H9 (cell line): ENCODE results near the gene RNF175. TPM values are rescaled to one million over a fixed set of nuclear protein-coding genes. Genes with fewer than 3 reads are reported as not detected.

Experiments used
- DNase-seq: peaks from one replicate; pipeline ENCODE4 v3.0.0-alpha.2; 2017
- H2AFZ ChIP-seq: one replicate; pipeline ENCODE4 v1.6.1; 2013; ENCODE audit warnings: mild to moderate bottlenecking, low read length, control low read depth, moderate library complexity
- H2AK5ac ChIP-seq: 2 replicates; pipeline ENCODE4 v1.6.1; 2013; ENCODE audit warnings: low read length, control low read depth, mixed read lengths; ENCODE audit not compliant: insufficient read length
- H2BK120ac ChIP-seq: one replicate; pipeline ENCODE4 v1.6.1; 2013; ENCODE audit warnings: low read depth, mild to moderate bottlenecking, low read length, control low read depth, inconsistent platforms; ENCODE audit not compliant: poor library complexity, severe bottlenecking
- H2BK12ac ChIP-seq: 2 replicates; pipeline ENCODE4 v1.6.1; 2013; ENCODE audit warnings: low read length, control low read depth, mixed read lengths, low read depth; ENCODE audit not compliant: insufficient read length
- H2BK15ac ChIP-seq: 2 replicates; pipeline ENCODE4 v1.6.1; 2013; ENCODE audit warnings: low read depth, low read length, control low read depth
- H2BK20ac ChIP-seq: one replicate; pipeline ENCODE4 v1.6.1; 2013; ENCODE audit warnings: low read depth, mild to moderate bottlenecking, low read length, control low read depth, inconsistent platforms; ENCODE audit not compliant: poor library complexity, severe bottlenecking
- H2BK5ac ChIP-seq: 2 replicates; pipeline ENCODE4 v1.6.1; 2013; ENCODE audit warnings: low read length, control low read depth, mixed read lengths; ENCODE audit not compliant: insufficient read length
- H3K14ac ChIP-seq: 2 replicates; pipeline ENCODE4 v1.6.1; 2013; ENCODE audit warnings: low read length, control low read depth; ENCODE audit not compliant: insufficient read depth
- H3K18ac ChIP-seq: 2 replicates; pipeline ENCODE4 v1.6.1; 2013; ENCODE audit warnings: low read depth, mild to moderate bottlenecking, mixed read lengths, low read length, control low read depth; ENCODE audit not compliant: insufficient read length
- H3K23ac ChIP-seq: 2 replicates; pipeline ENCODE4 v1.6.1; 2013; ENCODE audit warnings: low read length, control low read depth, mixed read lengths, low read depth; ENCODE audit not compliant: insufficient read length
- H3K23me2 ChIP-seq: 2 replicates; pipeline ENCODE4 v1.6.1; 2013; ENCODE audit warnings: low read depth, mild to moderate bottlenecking, mixed read lengths, low read length, control low read depth; ENCODE audit not compliant: insufficient read length, poor library complexity, severe bottlenecking
- H3K27ac ChIP-seq: 2 replicates; pipeline ENCODE4 v1.5.1; 2013; ENCODE audit warnings: low read length, control low read depth, mixed read lengths, low read depth; ENCODE audit not compliant: insufficient read length
- H3K27me3 ChIP-seq: 2 replicates; pipeline ENCODE4 v1.6.1; 2013; ENCODE audit warnings: low read length, control low read depth, inconsistent platforms; ENCODE audit not compliant: insufficient read depth
- H3K4ac ChIP-seq: 2 replicates; pipeline ENCODE4 v1.6.1; 2013; ENCODE audit warnings: low read depth, mild to moderate bottlenecking, control low read depth, inconsistent platforms, low read length, moderate library complexity
- H3K4me1 ChIP-seq: 2 replicates; pipeline ENCODE4 v1.6.1; 2013; ENCODE audit warnings: low read length, control low read depth, inconsistent platforms; ENCODE audit not compliant: insufficient read depth
- H3K4me2 ChIP-seq: 2 replicates; pipeline ENCODE4 v1.6.1; 2013; ENCODE audit warnings: low read length, control low read depth, mixed read lengths; ENCODE audit not compliant: insufficient read length, insufficient read depth
- H3K56ac ChIP-seq: 2 replicates; pipeline ENCODE4 v1.6.1; 2013; ENCODE audit warnings: low read depth, mild to moderate bottlenecking, mixed read lengths, low read length, control low read depth; ENCODE audit not compliant: insufficient read length
- H3K79me1 ChIP-seq: 2 replicates; pipeline ENCODE4 v1.6.1; 2013; ENCODE audit warnings: low read depth, mild to moderate bottlenecking, moderate library complexity, low read length, control low read depth, inconsistent platforms; ENCODE audit not compliant: insufficient read depth, poor library complexity, severe bottlenecking
- H3K79me2 ChIP-seq: 2 replicates; pipeline ENCODE4 v1.6.1; 2013; ENCODE audit warnings: low read length, control low read depth, inconsistent platforms; ENCODE audit not compliant: insufficient read depth
- H3K9ac ChIP-seq: 2 replicates; pipeline ENCODE4 v1.6.1; 2013; ENCODE audit warnings: low read length, control low read depth, mixed read lengths; ENCODE audit not compliant: insufficient read length; ENCODE audit errors: extremely low read depth
- H3K9me3 ChIP-seq: one replicate; pipeline ENCODE4 v1.6.1; 2013; ENCODE audit warnings: low read depth, low read length, inconsistent platforms; ENCODE audit not compliant: control insufficient read depth
- H3T11ph ChIP-seq: one replicate; pipeline ENCODE4 v1.6.1; 2013; ENCODE audit warnings: mild to moderate bottlenecking, low read length, control low read depth, inconsistent platforms
- H4K20me1 ChIP-seq: one replicate; pipeline ENCODE4 v1.6.1; 2013; ENCODE audit not compliant: control insufficient read depth, insufficient read length, insufficient read depth
- H4K5ac ChIP-seq: 2 replicates; pipeline ENCODE4 v1.6.1; 2013; ENCODE audit warnings: low read depth, mild to moderate bottlenecking, mixed read lengths, low read length, control low read depth; ENCODE audit not compliant: insufficient read length
- H4K8ac ChIP-seq: replicated peaks from 2 replicates; pipeline ENCODE4 v1.6.1; 2013; ENCODE audit warnings: low read length, control low read depth, mixed read lengths, low read depth; ENCODE audit not compliant: insufficient read length
- H4K91ac ChIP-seq: 2 replicates; pipeline ENCODE4 v1.6.1; 2013; ENCODE audit warnings: low read depth, mild to moderate bottlenecking, moderate library complexity, mixed read lengths, low read length, control low read depth; ENCODE audit not compliant: insufficient read length
- H3K27ac Mint-ChIP-seq, 3 experiments: 2 replicates in 2 of 3; 3 replicates in 1 of 3; pipeline ENCODE4 v1.8.0; 2020 to 2021; ENCODE audit warnings: mixed read lengths in 3 of 3, mild to moderate bottlenecking in 1 of 3, moderate library complexity in 1 of 3
- H3K27me3 Mint-ChIP-seq: 2 replicates; pipeline ENCODE4 v1.8.0; 2021; ENCODE audit warnings: low read depth, mild to moderate bottlenecking, moderate library complexity, mixed read lengths
- H3K36me3 Mint-ChIP-seq, 3 experiments: 2 replicates in 2 of 3; 3 replicates in 1 of 3; pipeline ENCODE4 v1.8.0; 2020 to 2021; ENCODE audit warnings: low read depth in 3 of 3, mixed read lengths in 3 of 3; ENCODE audit not compliant: insufficient read depth in 1 of 3
- H3K4me1 Mint-ChIP-seq, 2 experiments: 2 replicates each; pipeline ENCODE4 v1.8.0; 2020; ENCODE audit warnings: mixed read lengths in 2 of 2
- H3K4me3 Mint-ChIP-seq, 2 experiments: 2 replicates in 1 of 2; 3 replicates in 1 of 2; pipeline ENCODE4 v1.8.0; 2020 to 2021; ENCODE audit warnings: mild to moderate bottlenecking in 2 of 2, mixed read lengths in 2 of 2, moderate library complexity in 1 of 2
- H3K9me3 Mint-ChIP-seq, 2 experiments: 2 replicates in 1 of 2; 3 replicates in 1 of 2; pipeline ENCODE4 v1.8.0; 2020; ENCODE audit warnings: mild to moderate bottlenecking in 2 of 2, mixed read lengths in 2 of 2, moderate library complexity in 1 of 2
- WGBS: extraction: QIAGEN DNeasy Blood & Tissue Kit; methylation state at CpG from one replicate; pipeline ENCODE4 v1.1.7; 2013; ENCODE audit warnings: missing lambda C conversion rate, low lambda C conversion rate, mixed read lengths; ENCODE audit not compliant: insufficient read length; ENCODE audit errors: extremely low coverage; 5-methylcytosine and 5-hydroxymethylcytosine counted together
- total RNA-seq: library from RNA; stranded (reverse); gene quantifications from 2 replicates; pipeline ENCODE4 v1.2.1, GENCODE V29; 2021
- TF ChIP-seq, protein P1 (sequence below): fragments of 200-600 bp; sonication (generic); conservative IDR thresholded peaks from 3 replicates; pipeline ENCODE4 v1.8.0; 2021; ENCODE audit warnings: antibody characterized with exemption, mild to moderate bottlenecking

The RNF175 gene
- total RNA-seq, 1 experiment from 2014 or later: 4.3 TPM

DNA sequence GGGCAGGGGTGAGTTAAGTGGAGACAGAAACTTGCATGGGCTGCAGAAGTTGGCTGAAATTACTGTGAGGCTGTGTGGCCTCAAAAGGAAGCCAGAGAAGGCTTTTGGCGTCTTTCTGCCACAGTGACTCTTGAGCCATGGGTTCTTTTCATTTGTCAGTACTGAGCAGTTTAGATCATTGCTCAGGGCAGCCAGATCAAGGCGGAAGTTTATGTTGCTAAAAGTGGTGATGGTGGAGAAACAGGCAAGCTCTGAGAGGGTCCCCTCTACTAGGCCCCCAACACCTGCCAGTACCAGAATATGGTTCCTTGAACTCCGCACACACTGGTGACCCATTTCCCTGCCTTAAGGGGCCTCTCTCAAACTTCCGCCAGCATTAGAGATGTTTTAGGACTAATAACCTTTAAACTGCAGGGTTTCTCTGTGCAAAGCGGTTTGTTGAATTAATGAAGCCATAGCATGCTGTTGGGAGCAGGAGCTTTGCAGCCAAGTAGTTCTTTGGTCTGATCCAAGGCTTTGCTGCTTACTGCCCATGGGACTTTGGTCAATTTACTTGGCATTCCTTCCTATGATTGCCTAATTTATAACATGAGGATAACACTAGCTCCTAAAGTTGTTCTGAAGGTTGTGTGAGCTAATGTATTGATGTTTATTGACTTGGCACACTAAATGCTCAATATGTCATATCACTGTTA, 34.5 kb downstream of the RNF175 start:
- no peak overlapping the region for H3K14ac ChIP-seq
- H2BK12ac ChIP-seq: no peak overlapping the region
- H3K36me3 Mint-ChIP-seq: no peaks in the 10 kb centered on the region
- no peak overlapping the region for H3K18ac ChIP-seq
- H3K27me3 Mint-ChIP-seq: peaks cover 2% of the 10 kb centered on the region
- no peak overlapping the region for H3K23ac ChIP-seq
- H3K56ac ChIP-seq: no peak overlapping the region
- no peaks in the 10 kb centered on the region for H3K9me3 ChIP-seq
- no peaks in the 10 kb centered on the region for H3K9me3 Mint-ChIP-seq
- H2AFZ ChIP-seq: no peak overlapping the region
- H3K23me2 ChIP-seq: no peaks in the 10 kb centered on the region
- no peak overlapping the region for H3K4ac ChIP-seq
- no peak overlapping the region for H4K5ac ChIP-seq
- no peaks in the 10 kb centered on the region for H3K27me3 ChIP-seq
- no peak overlapping the region for H3K9ac ChIP-seq
- H4K20me1 ChIP-seq: no peaks in the 10 kb centered on the region
- H4K8ac ChIP-seq: no peak overlapping the region
- no peak overlapping the region for H2BK120ac ChIP-seq
- no peaks in the 10 kb centered on the region for H3K4me1 Mint-ChIP-seq
- no peak overlapping the region for H2BK5ac ChIP-seq
- H3K27ac ChIP-seq: no peak overlapping the region
- H2AK5ac ChIP-seq: no peak overlapping the region
- H4K91ac ChIP-seq: no peak overlapping the region
- no peak overlapping the region for H3K27ac Mint-ChIP-seq
- no peaks in the 10 kb centered on the region for H3K79me1 ChIP-seq
- no peak overlapping the region for H3K4me3 Mint-ChIP-seq
- no peak overlapping the region for H2BK20ac ChIP-seq
- H2BK15ac ChIP-seq: no peak overlapping the region
- H3T11ph ChIP-seq: no peak overlapping the region
- no peak for DNase-seq
- no peaks in the 10 kb centered on the region for H3K79me2 ChIP-seq
- no peaks in the 10 kb centered on the region for H3K4me1 ChIP-seq
- TF ChIP-seq, protein P1, sequence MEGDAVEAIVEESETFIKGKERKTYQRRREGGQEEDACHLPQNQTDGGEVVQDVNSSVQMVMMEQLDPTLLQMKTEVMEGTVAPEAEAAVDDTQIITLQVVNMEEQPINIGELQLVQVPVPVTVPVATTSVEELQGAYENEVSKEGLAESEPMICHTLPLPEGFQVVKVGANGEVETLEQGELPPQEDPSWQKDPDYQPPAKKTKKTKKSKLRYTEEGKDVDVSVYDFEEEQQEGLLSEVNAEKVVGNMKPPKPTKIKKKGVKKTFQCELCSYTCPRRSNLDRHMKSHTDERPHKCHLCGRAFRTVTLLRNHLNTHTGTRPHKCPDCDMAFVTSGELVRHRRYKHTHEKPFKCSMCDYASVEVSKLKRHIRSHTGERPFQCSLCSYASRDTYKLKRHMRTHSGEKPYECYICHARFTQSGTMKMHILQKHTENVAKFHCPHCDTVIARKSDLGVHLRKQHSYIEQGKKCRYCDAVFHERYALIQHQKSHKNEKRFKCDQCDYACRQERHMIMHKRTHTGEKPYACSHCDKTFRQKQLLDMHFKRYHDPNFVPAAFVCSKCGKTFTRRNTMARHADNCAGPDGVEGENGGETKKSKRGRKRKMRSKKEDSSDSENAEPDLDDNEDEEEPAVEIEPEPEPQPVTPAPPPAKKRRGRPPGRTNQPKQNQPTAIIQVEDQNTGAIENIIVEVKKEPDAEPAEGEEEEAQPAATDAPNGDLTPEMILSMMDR: no peak
- WGBS: no CpG with 5 or more reads among the region's 5 CpGs
- H3K4me2 ChIP-seq: no peak overlapping the region
